Mesenteric fat pad (tissue), 1 donor: ENCODE results near the gene GALK1. TPM values are rescaled to one million over a fixed set of nuclear protein-coding genes. Genes with fewer than 3 reads are reported as not detected.

Source experiments
- DNase-seq: peaks from one replicate; pipeline ENCODE4 v3.0.0-alpha.2; 2020; ENCODE audit warnings: low spot score
- long read RNA-seq: library from polyadenylated mRNA; unstranded; transcript quantifications from one replicate; pipeline ENCODE4 v2.0.0, GENCODE V29; 2020
- total RNA-seq: library from RNA; stranded (reverse); fragmentation: NEBNext Ultra II Directional; extraction: Animal tissue kit (Norgen Biotek cat#: 25700); gene quantifications from one replicate; pipeline ENCODE4 v1.2.1, GENCODE V29; 2021
- donor health status: DM: yes; HTN: yes; CAD: no.

The GALK1 gene
- 26.4 TPM for total RNA-seq
- long read RNA-seq, transcript GALK1-205 (8 exons, 1,866 nt) = major isoform, 98 of 119 reads
- long read RNA-seq, partial matches to known transcripts = 0 of 119 reads
- long read RNA-seq, other reads (novel, unspliced or antisense) = 18 of 119 reads

- DNase-seq = no peak
Observed at GRCh38 chr17:75764711-75765421, at the start of gene GALK1. GALK1 (minus strand) TSS chr17:75765192; CDS start chr17:75765136, 56 bp downstream.

DNA sequence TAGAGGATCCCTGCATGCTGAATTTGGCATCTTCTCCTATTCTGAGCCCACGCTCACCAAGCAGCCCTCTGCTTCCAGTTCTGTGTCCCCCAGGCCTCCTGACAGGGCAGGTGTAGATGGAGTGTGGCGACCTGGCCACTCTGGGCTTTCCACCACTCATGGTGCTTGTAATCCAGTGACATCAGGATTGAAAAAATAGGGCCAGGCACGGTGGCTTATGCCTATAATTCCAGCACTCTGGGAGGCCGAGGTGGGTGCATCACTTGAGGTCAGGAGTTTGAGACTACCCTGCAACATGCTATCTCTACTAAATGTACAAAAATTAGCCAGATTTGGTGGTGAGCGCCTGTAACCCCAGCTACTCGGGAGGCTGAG is 49.0 kb upstream of the GALK1 start:
- no peak for DNase-seq

DNA sequence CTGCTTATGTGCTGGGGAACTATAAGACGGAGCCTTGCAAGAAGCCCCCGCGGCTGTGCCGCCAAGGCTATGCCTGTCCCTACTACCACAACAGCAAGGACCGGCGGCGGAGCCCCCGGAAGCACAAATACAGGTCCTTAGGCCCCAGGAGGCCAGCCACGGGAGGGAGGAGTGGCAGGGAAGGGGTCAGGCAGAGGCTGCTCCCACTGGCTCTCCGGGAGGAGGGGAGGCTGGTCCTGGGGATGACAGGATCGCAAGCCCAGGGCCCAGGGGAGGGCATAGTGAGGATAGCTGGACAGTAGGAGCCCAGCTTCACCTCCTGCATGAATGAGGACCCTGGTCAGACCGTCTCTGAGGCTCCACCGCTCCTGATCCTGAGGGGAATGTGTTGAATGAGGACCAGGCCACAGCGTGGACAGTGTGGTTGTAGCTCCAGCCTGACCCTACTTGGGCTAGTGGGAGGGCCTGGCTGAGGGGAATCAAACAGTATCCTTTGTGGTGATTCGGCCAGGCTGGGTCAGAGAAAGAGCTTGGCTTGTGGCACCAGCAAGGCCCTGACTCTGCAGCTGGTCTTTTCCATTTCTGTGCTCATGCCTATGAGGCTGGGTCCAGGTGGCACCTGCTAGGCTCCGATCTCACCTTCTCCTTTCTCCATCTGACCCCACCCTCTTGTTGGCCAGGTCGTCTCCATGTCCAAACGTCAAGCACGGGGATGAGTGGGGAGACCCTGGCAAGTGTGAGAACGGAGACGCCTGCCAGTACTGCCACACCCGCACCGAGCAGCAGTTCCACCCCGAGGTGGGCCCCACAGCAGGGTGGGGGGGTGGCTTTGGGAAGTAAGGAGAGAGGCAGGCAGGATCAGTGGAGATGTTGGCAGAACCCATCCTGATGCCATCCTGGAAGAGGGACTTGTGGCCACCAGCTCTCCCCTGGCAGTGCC is 48.4 kb upstream of the GALK1 start:
- DNase-seq = no peak

GRCh38 chr17:75812096-75813013 is 47.4 kb upstream of the GALK1 start:
- DNase-seq = no peak

- no peak for DNase-seq
Observed at GRCh38 chr17:75811174-75811573, 46.2 kb upstream of the GALK1 start.

DNA sequence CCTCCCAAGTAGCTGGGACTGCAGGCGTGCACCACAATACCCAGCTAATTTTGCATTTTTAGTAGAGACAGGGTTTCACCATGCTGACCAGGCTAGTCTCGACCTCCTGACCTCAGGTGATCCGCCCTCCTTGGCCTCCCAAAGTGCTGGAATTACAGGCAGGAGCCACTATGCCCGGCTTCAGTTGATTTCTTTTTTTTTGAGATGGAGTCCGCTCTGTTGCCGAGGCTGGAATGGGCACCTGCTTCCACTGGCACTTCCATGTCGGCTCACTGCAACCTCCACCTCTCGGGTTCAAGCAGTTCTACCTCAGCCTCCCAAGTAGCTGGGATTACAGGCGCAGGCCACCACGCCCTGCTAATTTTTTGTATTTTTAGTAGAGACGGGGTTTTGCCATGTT is 45.8 kb upstream of the GALK1 start:
- DNase-seq = peak; percentile 64

DNA sequence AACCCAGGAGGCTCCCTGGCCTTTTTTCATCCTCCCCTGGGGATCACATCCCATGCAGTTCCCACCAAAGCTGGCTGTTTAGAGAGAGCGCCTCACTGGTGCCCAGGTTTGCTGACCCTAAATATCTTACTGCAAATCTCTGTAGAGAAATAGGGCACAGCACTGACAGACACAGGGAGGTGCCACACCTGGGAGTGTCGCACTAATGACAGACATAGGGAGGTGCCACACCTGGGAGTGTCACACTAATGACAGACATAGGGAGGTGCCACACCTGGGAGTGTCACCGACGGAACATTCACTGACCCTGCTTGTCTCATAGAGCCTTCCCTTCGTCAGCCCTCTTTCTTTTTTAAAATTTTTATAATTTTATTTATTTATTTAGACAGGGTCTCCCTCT is 45.2 kb upstream of the GALK1 start:
- peak; percentile 55 for DNase-seq

- DNase-seq = peak; percentile 72
Observed at GRCh38 chr17:75809631-75810111, 44.7 kb upstream of the GALK1 start.

GRCh38 chr17:75808905-75809621 is 44.1 kb upstream of the GALK1 start:
- peak; percentile 90 for DNase-seq

DNA sequence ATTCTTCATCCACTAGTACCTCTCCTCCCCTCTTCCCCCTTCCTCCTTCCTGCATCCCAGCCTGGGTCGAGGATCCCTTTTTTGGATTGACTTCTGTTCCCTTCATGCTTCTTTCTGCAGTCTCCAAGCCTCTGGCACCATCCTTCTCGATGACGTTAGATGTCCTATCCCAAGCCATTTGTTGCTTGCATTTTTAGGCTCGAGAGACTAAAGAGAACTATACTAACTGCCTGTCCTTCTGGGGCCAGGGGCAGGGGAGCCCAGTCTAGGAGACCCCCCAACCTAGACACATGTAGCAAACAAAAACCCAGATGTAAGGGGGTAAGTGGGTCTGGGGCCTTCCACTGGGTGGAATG is 43.5 kb upstream of the GALK1 start:
- peak; percentile 41 for DNase-seq

DNA sequence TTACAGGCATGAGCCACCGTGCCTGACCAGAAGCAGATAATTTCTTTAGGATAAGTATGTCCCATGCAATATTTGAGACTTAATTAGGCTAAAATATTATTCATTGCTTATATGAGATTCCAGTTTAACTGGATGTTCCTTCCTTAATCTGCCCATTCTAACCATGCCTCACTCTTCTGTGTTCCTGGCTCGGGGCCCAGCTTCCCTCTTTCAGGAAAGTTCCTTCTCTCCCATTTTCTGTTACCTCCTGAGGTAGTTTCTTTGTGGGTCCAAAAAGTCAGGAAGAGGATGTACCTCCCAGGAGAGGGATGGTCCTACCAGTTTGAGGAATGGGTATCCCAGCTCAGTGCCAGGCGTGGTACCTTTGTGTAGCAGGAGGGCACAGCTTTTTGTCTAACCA is 42.9 kb upstream of the GALK1 start:
- DNase-seq = peak; percentile 57

GRCh38 chr17:75806822-75807500 is 42.0 kb upstream of the GALK1 start:
- peak; percentile 73 for DNase-seq

DNA sequence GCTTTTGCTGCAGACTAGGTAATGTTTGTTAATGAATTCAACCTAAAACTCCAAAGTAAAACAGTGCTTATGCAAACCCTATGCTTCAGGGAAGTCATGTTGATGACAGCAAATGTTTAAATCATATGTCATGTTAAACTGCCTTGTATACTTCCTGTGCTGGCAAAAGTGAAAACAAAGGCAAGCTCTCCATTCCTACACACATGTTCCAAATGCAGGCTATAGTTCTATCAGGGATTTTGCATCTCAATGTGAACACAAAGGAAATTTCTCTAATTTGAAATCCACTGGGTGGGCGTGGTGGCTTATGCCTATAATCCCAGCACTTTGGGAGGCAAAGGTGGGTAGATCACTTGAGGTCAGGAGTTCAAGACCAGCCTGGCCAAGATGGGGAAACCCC is 38.9 kb upstream of the GALK1 start:
- no peak for DNase-seq

- peak; percentile 12 for DNase-seq
Observed at GRCh38 chr17:75799402-75799801, 34.4 kb upstream of the GALK1 start.

GRCh38 chr17:75795820-75796607 is 31.0 kb upstream of the GALK1 start:
- DNase-seq = peak; percentile 79

DNA sequence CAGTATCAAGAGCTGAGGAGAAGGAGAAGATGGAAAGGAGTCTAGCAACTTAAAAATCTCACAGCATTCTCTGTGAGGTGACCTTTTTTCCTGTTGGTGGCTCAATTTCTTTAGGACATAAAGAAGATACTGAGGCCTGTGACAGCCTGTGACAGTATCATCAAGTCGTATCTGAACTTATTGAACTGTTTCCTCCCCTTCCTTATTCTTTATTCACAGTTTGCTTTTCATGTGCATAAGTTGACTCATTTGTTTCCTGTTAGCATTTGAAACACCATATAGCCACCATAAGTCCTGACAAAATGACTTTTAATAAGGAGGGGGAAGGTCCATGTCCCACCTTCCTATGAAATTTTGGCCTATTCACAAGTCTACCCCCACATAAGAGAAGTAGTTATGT is 28.5 kb upstream of the GALK1 start:
- DNase-seq = no peak

GRCh38 chr17:75791254-75791653 is 26.3 kb upstream of the GALK1 start:
- no peak for DNase-seq

DNA sequence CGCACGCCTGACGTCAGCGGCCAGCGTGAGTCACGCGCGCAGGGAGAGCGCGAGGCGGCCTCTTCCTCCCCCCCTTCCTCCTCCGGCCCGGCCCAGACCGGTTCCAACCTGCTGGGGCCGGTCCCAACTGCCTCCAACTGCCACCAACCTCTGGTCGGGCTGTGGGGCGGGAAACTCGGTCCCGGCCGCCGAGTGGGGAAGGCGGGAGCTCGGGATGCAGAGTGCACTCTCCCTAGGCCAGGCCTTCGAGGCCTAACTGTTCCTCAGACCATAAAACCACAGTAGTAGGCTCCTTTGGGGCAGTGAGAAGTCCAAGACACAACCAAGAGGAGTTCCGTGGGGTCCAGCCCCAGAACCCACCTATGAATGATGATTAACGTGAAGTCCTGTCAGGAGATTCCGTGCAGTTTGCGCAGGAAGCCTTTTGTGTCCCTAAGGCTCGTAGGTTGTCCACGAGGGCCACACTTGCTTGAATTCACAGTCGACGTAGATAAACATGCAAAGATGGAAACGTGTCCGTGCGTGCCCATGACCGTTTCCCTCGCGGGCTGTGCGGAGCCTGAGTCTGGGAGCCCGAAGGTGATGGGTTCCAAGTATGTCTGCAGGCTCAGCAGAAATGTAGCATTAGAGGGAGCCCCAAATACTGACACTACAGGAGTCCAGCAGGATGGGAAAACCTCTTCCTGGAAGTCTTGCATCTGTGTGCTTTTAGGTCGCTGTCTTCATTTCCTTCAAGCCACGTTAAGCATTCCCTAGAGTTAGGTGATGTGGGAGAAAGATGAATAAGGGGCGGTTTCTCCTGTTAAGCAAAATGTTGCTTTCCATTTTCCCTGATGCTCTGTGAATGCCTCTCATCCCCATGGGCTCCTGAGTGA is 20.3 kb upstream of the GALK1 start:
- peak; percentile 98 for DNase-seq
